Measurements from ENCODE around the gene SEPHS2.

Gene SEPHS2, protein sequence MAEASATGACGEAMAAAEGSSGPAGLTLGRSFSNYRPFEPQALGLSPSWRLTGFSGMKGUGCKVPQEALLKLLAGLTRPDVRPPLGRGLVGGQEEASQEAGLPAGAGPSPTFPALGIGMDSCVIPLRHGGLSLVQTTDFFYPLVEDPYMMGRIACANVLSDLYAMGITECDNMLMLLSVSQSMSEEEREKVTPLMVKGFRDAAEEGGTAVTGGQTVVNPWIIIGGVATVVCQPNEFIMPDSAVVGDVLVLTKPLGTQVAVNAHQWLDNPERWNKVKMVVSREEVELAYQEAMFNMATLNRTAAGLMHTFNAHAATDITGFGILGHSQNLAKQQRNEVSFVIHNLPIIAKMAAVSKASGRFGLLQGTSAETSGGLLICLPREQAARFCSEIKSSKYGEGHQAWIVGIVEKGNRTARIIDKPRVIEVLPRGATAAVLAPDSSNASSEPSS

DNA sequence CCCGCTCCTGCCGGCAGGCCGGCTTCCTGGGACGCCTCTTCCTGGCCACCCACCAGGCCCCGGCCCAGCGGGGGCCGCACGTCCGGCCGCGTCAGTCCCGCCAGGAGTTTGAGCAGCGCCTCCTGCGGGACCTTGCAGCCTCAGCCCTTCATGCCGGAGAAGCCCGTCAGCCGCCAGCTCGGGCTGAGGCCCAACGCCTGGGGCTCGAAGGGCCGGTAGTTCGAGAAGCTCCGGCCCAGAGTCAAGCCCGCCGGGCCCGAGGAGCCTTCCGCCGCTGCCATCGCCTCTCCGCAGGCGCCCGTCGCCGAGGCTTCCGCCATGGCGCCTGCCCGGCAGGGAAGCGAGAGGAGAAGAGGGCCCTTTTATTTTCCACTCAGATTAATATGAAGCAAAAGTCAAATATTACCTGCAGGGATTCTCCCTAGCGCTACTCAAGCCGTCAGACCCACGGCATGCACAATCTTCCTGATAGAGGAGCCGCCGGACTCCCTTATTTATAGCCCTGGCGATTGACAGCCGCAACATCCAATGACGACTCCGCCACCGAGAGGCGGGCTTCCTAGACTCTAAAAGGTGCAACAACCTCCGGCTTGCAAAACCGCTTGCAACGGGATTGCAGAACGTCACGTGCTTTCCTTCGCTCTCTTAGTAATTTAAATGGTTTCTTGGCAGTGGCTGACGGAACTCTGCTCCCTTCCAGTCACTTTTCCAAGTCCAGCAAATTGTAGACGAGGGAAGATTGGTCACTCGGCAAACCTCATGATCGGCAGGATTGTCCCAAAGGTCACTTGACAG, at the start of gene SEPHS2:
Gene SEPHS2, minus strand, starts transcription at position 467 of the 795 bp plus-strand sequence. Its CDS starts 147 bp downstream, at position 320.
- no peak for TF ChIP-seq ZFX (IDR thresholded peaks at IDR 0.05; ENCODE audit: borderline replicate concordance)
- TF ChIP-seq, protein P1, sequence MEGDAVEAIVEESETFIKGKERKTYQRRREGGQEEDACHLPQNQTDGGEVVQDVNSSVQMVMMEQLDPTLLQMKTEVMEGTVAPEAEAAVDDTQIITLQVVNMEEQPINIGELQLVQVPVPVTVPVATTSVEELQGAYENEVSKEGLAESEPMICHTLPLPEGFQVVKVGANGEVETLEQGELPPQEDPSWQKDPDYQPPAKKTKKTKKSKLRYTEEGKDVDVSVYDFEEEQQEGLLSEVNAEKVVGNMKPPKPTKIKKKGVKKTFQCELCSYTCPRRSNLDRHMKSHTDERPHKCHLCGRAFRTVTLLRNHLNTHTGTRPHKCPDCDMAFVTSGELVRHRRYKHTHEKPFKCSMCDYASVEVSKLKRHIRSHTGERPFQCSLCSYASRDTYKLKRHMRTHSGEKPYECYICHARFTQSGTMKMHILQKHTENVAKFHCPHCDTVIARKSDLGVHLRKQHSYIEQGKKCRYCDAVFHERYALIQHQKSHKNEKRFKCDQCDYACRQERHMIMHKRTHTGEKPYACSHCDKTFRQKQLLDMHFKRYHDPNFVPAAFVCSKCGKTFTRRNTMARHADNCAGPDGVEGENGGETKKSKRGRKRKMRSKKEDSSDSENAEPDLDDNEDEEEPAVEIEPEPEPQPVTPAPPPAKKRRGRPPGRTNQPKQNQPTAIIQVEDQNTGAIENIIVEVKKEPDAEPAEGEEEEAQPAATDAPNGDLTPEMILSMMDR (IDR thresholded peaks at IDR 0.05): peak; percentile 74
- peak within 1 kb of the TSS; percentile 89 for H3K27ac ChIP-seq

DNA sequence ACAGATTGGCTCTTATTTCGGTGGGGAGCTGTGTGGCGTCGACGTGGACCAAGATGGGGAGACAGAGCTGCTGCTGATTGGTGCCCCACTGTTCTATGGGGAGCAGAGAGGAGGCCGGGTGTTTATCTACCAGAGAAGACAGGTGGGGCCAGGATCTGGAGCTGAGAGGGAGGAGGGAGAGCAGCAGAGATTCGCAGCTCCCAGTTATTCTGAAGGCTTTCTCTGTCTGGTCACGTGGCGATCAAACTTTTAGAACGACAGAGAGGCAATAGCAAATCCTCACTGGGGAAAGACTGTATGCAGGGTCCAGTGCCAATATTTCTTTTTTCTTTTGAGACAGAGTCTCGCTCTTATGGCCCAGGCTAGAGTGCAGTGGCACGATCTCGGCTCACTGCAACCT, 49.0 kb upstream of the SEPHS2 start:
- TF ChIP-seq ZFX (IDR thresholded peaks at IDR 0.05; ENCODE audit: borderline replicate concordance): no peak
- TF ChIP-seq, protein P1 (IDR thresholded peaks at IDR 0.05): no peak

DNA sequence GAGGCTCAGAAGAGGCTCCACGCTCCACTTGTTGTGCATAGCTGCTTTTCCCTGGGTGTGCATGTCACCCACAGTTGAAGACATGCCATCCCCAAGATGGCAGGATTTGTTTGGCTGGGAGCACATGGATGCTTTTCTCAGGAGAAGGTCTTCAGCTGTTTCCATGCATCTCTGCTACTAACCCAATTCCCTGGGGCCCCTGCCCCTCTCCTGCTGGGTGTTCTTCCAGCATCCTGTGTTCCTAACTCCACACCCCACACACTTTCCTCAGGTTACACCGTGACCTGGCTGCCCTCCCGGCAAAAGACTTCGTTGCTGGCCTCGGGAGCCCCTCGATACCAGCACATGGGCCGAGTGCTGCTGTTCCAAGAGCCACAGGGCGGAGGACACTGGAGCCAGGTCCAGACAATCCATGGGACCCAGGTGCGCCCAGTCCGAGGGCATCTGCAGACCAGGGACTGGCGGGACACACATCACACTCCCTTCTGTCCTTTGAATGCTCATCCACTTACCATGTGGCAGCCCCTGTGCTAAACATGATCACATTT, 48.3 kb upstream of the SEPHS2 start:
- no peak overlapping the region for H3K27ac ChIP-seq
- TF ChIP-seq, protein P1 (IDR thresholded peaks at IDR 0.05): no peak

More for the DNA sequence above, 49.0 kb upstream of the SEPHS2 start:
- no peak overlapping the region for H3K27ac ChIP-seq

DNA sequence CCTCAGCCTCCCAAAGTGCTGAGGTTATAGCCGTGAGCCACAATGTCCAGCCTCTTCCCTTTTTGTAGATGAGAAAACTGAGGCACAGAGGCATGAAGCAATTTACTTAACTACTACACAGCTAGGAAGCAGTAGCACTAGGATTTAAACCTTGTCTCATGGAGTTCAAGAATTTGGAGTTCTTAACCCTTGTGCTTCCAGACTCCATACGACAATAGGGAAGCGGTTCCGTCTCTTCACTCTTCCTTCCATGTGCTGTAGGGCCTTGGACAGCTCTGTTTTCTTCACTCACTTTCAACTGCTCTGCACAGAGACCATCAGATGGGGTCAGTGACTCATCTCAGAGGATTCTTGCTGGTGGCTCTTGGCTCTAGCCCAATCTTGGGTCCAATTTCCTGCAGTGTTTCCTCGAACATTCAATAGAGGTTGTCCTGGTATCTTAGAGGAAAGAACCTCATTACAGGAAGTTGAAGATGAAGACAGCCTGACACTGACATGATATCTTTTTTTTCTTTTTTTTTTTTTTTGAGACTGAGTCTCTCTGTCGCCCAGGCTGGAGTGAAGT, 46.2 kb upstream of the SEPHS2 start:
- TF ChIP-seq, protein P1 (IDR thresholded peaks at IDR 0.05): no peak
- no peak for TF ChIP-seq ZFX (IDR thresholded peaks at IDR 0.05; ENCODE audit: borderline replicate concordance)
- no peak overlapping the region for H3K27ac ChIP-seq

DNA sequence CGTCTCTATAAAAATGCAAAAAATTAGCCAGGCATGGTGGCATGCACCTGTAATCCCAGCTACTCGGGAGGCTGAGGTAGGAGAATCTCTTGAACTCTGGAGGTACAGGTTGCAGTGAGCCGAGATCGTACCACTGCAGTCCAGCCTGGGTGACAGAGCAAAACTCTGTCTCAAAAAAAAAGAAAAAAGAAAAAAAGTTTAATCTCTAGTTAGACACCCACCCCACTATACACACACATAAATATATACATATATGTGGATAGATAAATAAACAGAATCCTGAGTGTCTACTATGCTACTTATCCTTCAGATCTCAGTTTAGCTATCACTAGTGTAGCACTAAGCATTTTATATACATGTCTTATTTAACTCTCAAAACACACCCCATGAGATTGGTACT, 45.6 kb upstream of the SEPHS2 start:
- TF ChIP-seq, protein P1 (IDR thresholded peaks at IDR 0.05): no peak
- H3K27ac ChIP-seq: no peak overlapping the region

DNA sequence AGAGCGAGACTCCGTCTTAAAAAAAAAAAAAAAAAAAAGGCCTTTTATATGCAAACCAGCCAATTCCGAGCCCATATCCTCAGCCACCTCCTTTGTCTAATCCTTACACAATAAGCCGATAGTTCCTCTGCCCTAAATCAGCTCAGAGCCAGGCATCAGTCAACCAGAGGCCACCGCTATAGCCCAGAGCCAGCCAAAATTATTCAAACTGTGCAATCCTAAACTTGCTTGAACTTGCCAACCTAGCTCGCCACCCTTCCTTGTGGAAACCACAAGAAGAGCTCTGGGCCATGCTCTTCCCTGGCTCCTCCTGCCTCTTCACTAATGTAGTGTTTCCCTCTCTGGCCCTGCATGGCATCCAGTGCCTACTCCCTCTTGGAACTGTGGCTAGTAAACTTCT, 44.5 kb upstream of the SEPHS2 start:
- no peak for TF ChIP-seq ZFX (IDR thresholded peaks at IDR 0.05; ENCODE audit: borderline replicate concordance)
- TF ChIP-seq, protein P1 (IDR thresholded peaks at IDR 0.05): no peak
- no peak overlapping the region for H3K27ac ChIP-seq
